ENCODE results near the gene KANSL1. TPM values are rescaled to one million over a fixed set of nuclear protein-coding genes. Genes with fewer than 3 reads are reported as not detected.

Gene KANSL1
- total and polyA plus RNA-seq, 2 experiments from 2014 or later = 37.3 to 84.3 TPM

GRCh38 chr17:46163316-46163715, 29.9 kb downstream of the KANSL1 start:
- H3K4me1 ChIP-seq (ENCODE audit: insufficient read depth) = peaks cover 41% of the 10 kb centered on the region
- H3K79me2 ChIP-seq = peaks cover 100% of the 10 kb centered on the region
- WGBS (ENCODE audit: low lambda C conversion rate, missing lambda C conversion rate) = 93% methylated on average over 1 of the region's 1 CpG
- no peaks in the 10 kb centered on the region for H3K36me3 ChIP-seq (replicated peaks; ENCODE audit: insufficient read depth, low read depth)
- H3K4me3 ChIP-seq = no peak overlapping the region
- no peak for DNase-seq (ENCODE audit: low spot score)
- H3K4me2 ChIP-seq = peak overlapping the region; percentile 1
- TF ChIP-seq EZH2 (IDR thresholded peaks at IDR 0.05; ENCODE audit: borderline replicate concordance) (no peak), CTCF (IDR thresholded peaks at IDR 0.05; ENCODE audit: poor library complexity) (no peak), EZH2phosphoT487 (IDR thresholded peaks at IDR 0.05; ENCODE audit: low read depth, severe bottlenecking, unreplicated experiment) (no peak)
- peaks cover 99% of the 10 kb centered on the region for H4K20me1 ChIP-seq (ENCODE audit: insufficient read depth, poor library complexity, severe bottlenecking)
- H3K27ac ChIP-seq = peak overlapping the region; percentile 3
- no peaks in the 10 kb centered on the region for H3K27me3 ChIP-seq
- no peak overlapping the region for H2AFZ ChIP-seq
- H3K9me3 ChIP-seq (ENCODE audit: low read depth) = no peaks in the 10 kb centered on the region
- no peaks in the 10 kb centered on the region for H3K9me2 ChIP-seq (replicated peaks; ENCODE audit: insufficient read depth)

GRCh38 chr17:46162866-46163265, 30.4 kb downstream of the KANSL1 start:
- peaks cover 41% of the 10 kb centered on the region for H3K4me1 ChIP-seq (ENCODE audit: insufficient read depth)
- H3K4me3 ChIP-seq = no peak overlapping the region
- no peak for DNase-seq (ENCODE audit: low spot score)
- no peaks in the 10 kb centered on the region for H3K9me2 ChIP-seq (replicated peaks; ENCODE audit: insufficient read depth)
- no peak overlapping the region for H3K4me2 ChIP-seq
- no peak overlapping the region for H2AFZ ChIP-seq
- TF ChIP-seq CTCF (IDR thresholded peaks at IDR 0.05; ENCODE audit: poor library complexity) = no peak
- no peak for TF ChIP-seq EZH2 (IDR thresholded peaks at IDR 0.05; ENCODE audit: borderline replicate concordance)
- no peak for TF ChIP-seq EZH2phosphoT487 (IDR thresholded peaks at IDR 0.05; ENCODE audit: low read depth, severe bottlenecking, unreplicated experiment)
- peaks cover 100% of the 10 kb centered on the region for H3K79me2 ChIP-seq
- no peaks in the 10 kb centered on the region for H3K36me3 ChIP-seq (replicated peaks; ENCODE audit: insufficient read depth, low read depth)
- no peaks in the 10 kb centered on the region for H3K9me3 ChIP-seq (ENCODE audit: low read depth)
- H3K27me3 ChIP-seq = no peaks in the 10 kb centered on the region
- H4K20me1 ChIP-seq (ENCODE audit: insufficient read depth, poor library complexity, severe bottlenecking) = peaks cover 99% of the 10 kb centered on the region
- WGBS (ENCODE audit: low lambda C conversion rate, missing lambda C conversion rate) = 0% methylated on average over 1 of the region's 1 CpG
- H3K27ac ChIP-seq = peak overlapping the region; percentile 11

GRCh38 chr17:46160169-46160568, 33.1 kb downstream of the KANSL1 start:
- no peak for DNase-seq (ENCODE audit: low spot score)
- no peak overlapping the region for H3K4me3 ChIP-seq
- no peaks in the 10 kb centered on the region for H3K9me2 ChIP-seq (replicated peaks; ENCODE audit: insufficient read depth)
- no peaks in the 10 kb centered on the region for H3K9me3 ChIP-seq (ENCODE audit: low read depth)
- no peak overlapping the region for H3K4me2 ChIP-seq
- no peak overlapping the region for H3K27ac ChIP-seq
- TF ChIP-seq CTCF (IDR thresholded peaks at IDR 0.05; ENCODE audit: poor library complexity) (no peak), EZH2 (IDR thresholded peaks at IDR 0.05; ENCODE audit: borderline replicate concordance) (no peak), EZH2phosphoT487 (IDR thresholded peaks at IDR 0.05; ENCODE audit: low read depth, severe bottlenecking, unreplicated experiment) (no peak)
- WGBS (ENCODE audit: low lambda C conversion rate, missing lambda C conversion rate) = 87% methylated on average over 8 of the region's 8 CpGs
- H3K4me1 ChIP-seq (ENCODE audit: insufficient read depth) = peaks cover 29% of the 10 kb centered on the region
- no peaks in the 10 kb centered on the region for H3K36me3 ChIP-seq (replicated peaks; ENCODE audit: insufficient read depth, low read depth)
- peaks cover 100% of the 10 kb centered on the region for H3K79me2 ChIP-seq
- no peaks in the 10 kb centered on the region for H3K27me3 ChIP-seq
- peaks cover 99% of the 10 kb centered on the region for H4K20me1 ChIP-seq (ENCODE audit: insufficient read depth, poor library complexity, severe bottlenecking)
- H2AFZ ChIP-seq = no peak overlapping the region

GRCh38 chr17:46159686-46160085, 33.5 kb downstream of the KANSL1 start:
- Histone ChIP-seq H3K79me2 (peaks cover 100% of the 10 kb centered on the region), H3K4me1 (ENCODE audit: insufficient read depth) (peaks cover 28% of the 10 kb centered on the region), H3K4me2 (no peak overlapping the region), H3K27me3 (no peaks in the 10 kb centered on the region), H3K27ac (no peak overlapping the region), H3K9me2 (replicated peaks; ENCODE audit: insufficient read depth) (no peaks in the 10 kb centered on the region), H2AFZ (no peak overlapping the region), H4K20me1 (ENCODE audit: insufficient read depth, poor library complexity, severe bottlenecking) (peaks cover 99% of the 10 kb centered on the region), H3K9me3 (ENCODE audit: low read depth) (no peaks in the 10 kb centered on the region), H3K4me3 (no peak overlapping the region), H3K36me3 (replicated peaks; ENCODE audit: insufficient read depth, low read depth) (no peaks in the 10 kb centered on the region)
- no peak for DNase-seq (ENCODE audit: low spot score)
- 84% methylated on average over 2 of the region's 2 CpGs for WGBS (ENCODE audit: low lambda C conversion rate, missing lambda C conversion rate)
- no peak for TF ChIP-seq EZH2phosphoT487 (IDR thresholded peaks at IDR 0.05; ENCODE audit: low read depth, severe bottlenecking, unreplicated experiment)
- no peak for TF ChIP-seq EZH2 (IDR thresholded peaks at IDR 0.05; ENCODE audit: borderline replicate concordance)

Measured in hepatocyte (in vitro differentiated cells).